CD14-positive monocyte (primary cell): Measurements from ENCODE around the gene CCL17. TPM values are rescaled to one million over a fixed set of nuclear protein-coding genes. Genes with fewer than 3 reads are reported as not detected.
A peak's percentile ranks its signal among the peaks of the same experiment; 100 is the strongest.

Experiments used
- DNase-seq, 3 donors: peaks; one replicate each; pipeline ENCODE4 v3.0.0-alpha.2; 2011 to 2022
- H2AFZ ChIP-seq: 2 replicates; pipeline ENCODE4 v1.6.0; 2012; ENCODE audit warnings: mild to moderate bottlenecking, low read depth, low read length, inconsistent platforms; ENCODE audit not compliant: insufficient read depth, poor library complexity, severe bottlenecking
- H3K27ac ChIP-seq, 2 donors: 1 replicate in 1 of 2; 2 replicates in 1 of 2; pipeline ENCODE4 v1.5.1; 2012 to 2013; ENCODE audit warnings: low read length in 2 of 2, control low read depth in 1 of 2, inconsistent platforms in 1 of 2, low read depth in 1 of 2, mild to moderate bottlenecking in 1 of 2
- H3K27me3 ChIP-seq, 2 donors: one replicate each; pipeline versions ENCODE4 v1.6.0 to v1.6.1; 2011 to 2013; ENCODE audit warnings: low read length in 2 of 2; ENCODE audit not compliant: control insufficient read depth in 2 of 2, insufficient read depth in 2 of 2
- H3K36me3 ChIP-seq, 2 donors: replicated peaks in 1 of 2; 1 replicate in 1 of 2; 2 replicates in 1 of 2; pipeline versions ENCODE4 v1.5.1 to v1.6.1; 2012 to 2013; ENCODE audit warnings: low read length in 2 of 2, control low read depth in 1 of 2, inconsistent platforms in 1 of 2, mild to moderate bottlenecking in 1 of 2; ENCODE audit not compliant: insufficient read depth in 2 of 2, control insufficient read depth in 1 of 2
- H3K4me1 ChIP-seq, 2 donors: 1 replicate in 1 of 2; 2 replicates in 1 of 2; pipeline versions ENCODE4 v1.5.1 to v1.6.1; 2012 to 2013; ENCODE audit warnings: low read length in 2 of 2, control low read depth in 1 of 2, inconsistent platforms in 1 of 2, mild to moderate bottlenecking in 1 of 2, moderate library complexity in 1 of 2; ENCODE audit not compliant: insufficient read depth in 2 of 2, control insufficient read depth in 1 of 2
- H3K4me2 ChIP-seq: replicated peaks from 2 replicates; pipeline ENCODE3; 2012; ENCODE audit warnings: low read length, moderate library complexity, mild to moderate bottlenecking; ENCODE audit not compliant: poor library complexity, severe bottlenecking; ENCODE audit errors: extremely low read depth
- H3K4me3 ChIP-seq, 3 experiments: fragments of 200-600 bp in 1 of 3; sonication (generic) in 1 of 3; replicated peaks in 1 of 3; 1 replicate in 2 of 3; 2 replicates in 1 of 3; pipeline ENCODE4 v1.5.1; 2011 to 2013; ENCODE audit warnings: low read length in 3 of 3, mild to moderate bottlenecking in 3 of 3, control low read depth in 2 of 3, low read depth in 2 of 3, inconsistent platforms in 1 of 3, moderate library complexity in 1 of 3
- H3K79me2 ChIP-seq: 2 replicates; pipeline ENCODE4 v1.6.0; 2012; ENCODE audit warnings: mild to moderate bottlenecking, control low read depth, inconsistent platforms, low read length, moderate library complexity; ENCODE audit not compliant: insufficient read depth
- H3K9ac ChIP-seq: 2 replicates; pipeline ENCODE4 v1.6.0; 2017; ENCODE audit warnings: low read length, mild to moderate bottlenecking; ENCODE audit not compliant: insufficient read depth, poor library complexity, severe bottlenecking
- H3K9me3 ChIP-seq, 2 donors: replicated peaks in 1 of 2; 1 replicate in 1 of 2; 2 replicates in 1 of 2; pipeline versions ENCODE4 v1.5.1 to v1.6.1; 2012 to 2013; ENCODE audit warnings: low read length in 2 of 2, control low read depth in 1 of 2; ENCODE audit not compliant: control insufficient read depth in 1 of 2, insufficient read depth in 1 of 2
- H4K20me1 ChIP-seq: 2 replicates; pipeline ENCODE4 v1.6.0; 2012; ENCODE audit warnings: mild to moderate bottlenecking, low read length, control low read depth, moderate library complexity; ENCODE audit not compliant: insufficient read depth
- H3K27ac Mint-ChIP-seq, 7 donors: one replicate each; pipeline ENCODE4 v1.8.0; 2020; ENCODE audit warnings: mild to moderate bottlenecking in 7 of 7, mixed read lengths in 7 of 7, moderate library complexity in 6 of 7, inconsistent platforms in 2 of 7
- H3K27me3 Mint-ChIP-seq, 3 donors: one replicate each; pipeline ENCODE4 v1.8.0; 2021 to 2022; ENCODE audit warnings: low read depth in 3 of 3, mild to moderate bottlenecking in 3 of 3, mixed read lengths in 3 of 3, moderate library complexity in 3 of 3, inconsistent platforms in 1 of 3
- H3K36me3 Mint-ChIP-seq, 2 donors: one replicate each; pipeline ENCODE4 v1.8.0; 2020; ENCODE audit warnings: mixed read lengths in 2 of 2, inconsistent platforms in 1 of 2, mild to moderate bottlenecking in 1 of 2
- H3K4me1 Mint-ChIP-seq: one replicate; pipeline ENCODE4 v1.8.0; 2020; ENCODE audit warnings: mild to moderate bottlenecking, mixed read lengths
- H3K4me3 Mint-ChIP-seq, 2 donors: one replicate each; pipeline ENCODE4 v1.8.0; 2020; ENCODE audit warnings: mild to moderate bottlenecking in 2 of 2, mixed read lengths in 2 of 2, moderate library complexity in 1 of 2
- H3K9me3 Mint-ChIP-seq, 7 donors: one replicate each; pipeline ENCODE4 v1.8.0; 2020 to 2022; ENCODE audit warnings: mixed read lengths in 7 of 7, mild to moderate bottlenecking in 6 of 7, moderate library complexity in 6 of 7, inconsistent platforms in 2 of 7
- CTCF ChIP-seq: fragments of 200-600 bp; IDR thresholded peaks from one replicate; pipeline ENCODE4 v1.8.0; 2022; ENCODE audit warnings: antibody characterized with exemption, mild to moderate bottlenecking
- WGBS: methylation state at CpG from one replicate; pipeline ENCODE4 v1.1.5; 2013; ENCODE audit warnings: missing lambda C conversion rate; ENCODE audit not compliant: insufficient coverage; 5-methylcytosine and 5-hydroxymethylcytosine counted together
- intact Hi-C, 2 donors: fragments of 100-400 bp; cut with micrococcal nuclease; formaldehyde crosslinking; loops; one replicate each; pipeline versions ENCODE4 v1.15.0 to v1.15.1; 2023
- polyA plus RNA-seq, 3 donors: library from polyadenylated mRNA; depleted of rRNA in 1 of 3; unstranded in 2 of 3; stranded (reverse) in 1 of 3; fragments of 300-500 nt in 2 of 3; fragments of >200 nt in 1 of 3; fragmentation: Illumina TruSeq in 2 of 3; gene quantifications; 1 replicate in 2 of 3; 2 replicates in 1 of 3; pipeline ENCODE4 v1.2.3, GENCODE V29; 2012 to 2021

CCL17 gene
- polyA plus RNA-seq, 3 donors = not detected

- intact Hi-C loops = no loop called here
- Histone ChIP-seq H3K4me1 (no peaks in the 10 kb centered on the region), H3K79me2 (no peaks in the 10 kb centered on the region), H3K9me3 (no peaks in the 10 kb centered on the region), H3K27me3 (no peaks in the 10 kb centered on the region), H3K4me2 (no peak overlapping the region), H3K27ac (no peak overlapping the region), H3K9ac (no peak overlapping the region), H2AFZ (no peak overlapping the region), H3K4me3 (no peak overlapping the region), H3K36me3 (peaks cover 84 to 96% of the 10 kb centered on the region in 2 donors), H4K20me1 (no peaks in the 10 kb centered on the region)
- H3K4me1 Mint-ChIP-seq = no peaks in the 10 kb centered on the region
- peak overlapping the region in 2 of 7 donors; percentile 37 to 64 for H3K27ac Mint-ChIP-seq
- H3K9me3 Mint-ChIP-seq = no peaks in the 10 kb centered on the region
- WGBS = 92% methylated on average over 3 of the region's 5 CpGs
- no peaks in the 10 kb centered on the region for H3K27me3 Mint-ChIP-seq
- TF ChIP-seq CTCF = no peak
- no peak overlapping the region for H3K4me3 Mint-ChIP-seq
- peaks cover 84 to 98% of the 10 kb centered on the region in 2 donors for H3K36me3 Mint-ChIP-seq
- DNase-seq = no peak
These were observed 26.4 kb downstream of the CCL17 start for GRCh38 chr16:57430955-57431354.

GRCh38 chr16:57432505-57432904, 27.9 kb downstream of the CCL17 start:
- H3K4me1 Mint-ChIP-seq = no peaks in the 10 kb centered on the region
- Histone ChIP-seq H3K4me3 (no peak overlapping the region), H3K4me2 (no peak overlapping the region), H3K36me3 (peaks cover 83 to 98% of the 10 kb centered on the region in 2 donors), H4K20me1 (no peaks in the 10 kb centered on the region), H3K9me3 (no peaks in the 10 kb centered on the region), H3K27ac (no peak overlapping the region), H3K4me1 (no peaks in the 10 kb centered on the region), H3K79me2 (no peaks in the 10 kb centered on the region), H2AFZ (no peak overlapping the region), H3K9ac (no peak overlapping the region), H3K27me3 (no peaks in the 10 kb centered on the region)
- H3K27ac Mint-ChIP-seq = peak overlapping the region in 1 of 7 donors; percentile 43
- H3K27me3 Mint-ChIP-seq = no peaks in the 10 kb centered on the region
- no peaks in the 10 kb centered on the region for H3K9me3 Mint-ChIP-seq
- no peak for TF ChIP-seq CTCF
- WGBS = 100% methylated on average over 1 of the region's 2 CpGs
- DNase-seq = no peak
- no peak overlapping the region for H3K4me3 Mint-ChIP-seq
- peaks cover 86 to 94% of the 10 kb centered on the region in 2 donors for H3K36me3 Mint-ChIP-seq
- intact Hi-C loops = no loop called here
